ENCODE results near the gene ATP2A3.
A peak's percentile ranks its signal among the peaks of the same experiment; 100 is the strongest.

Gene ATP2A3

GRCh38 chr17:3926860-3927627 lies 37.2 kb downstream of the ATP2A3 start:
- no peak for DNase-seq (ENCODE audit: low spot score)

GRCh38 chr17:3925684-3926485 lies 38.4 kb downstream of the ATP2A3 start:
- no peak for DNase-seq (ENCODE audit: low spot score)

- no peak for DNase-seq (ENCODE audit: low spot score)
Observed at GRCh38 chr17:3924512-3925350, 39.5 kb downstream of the ATP2A3 start.

DNA sequence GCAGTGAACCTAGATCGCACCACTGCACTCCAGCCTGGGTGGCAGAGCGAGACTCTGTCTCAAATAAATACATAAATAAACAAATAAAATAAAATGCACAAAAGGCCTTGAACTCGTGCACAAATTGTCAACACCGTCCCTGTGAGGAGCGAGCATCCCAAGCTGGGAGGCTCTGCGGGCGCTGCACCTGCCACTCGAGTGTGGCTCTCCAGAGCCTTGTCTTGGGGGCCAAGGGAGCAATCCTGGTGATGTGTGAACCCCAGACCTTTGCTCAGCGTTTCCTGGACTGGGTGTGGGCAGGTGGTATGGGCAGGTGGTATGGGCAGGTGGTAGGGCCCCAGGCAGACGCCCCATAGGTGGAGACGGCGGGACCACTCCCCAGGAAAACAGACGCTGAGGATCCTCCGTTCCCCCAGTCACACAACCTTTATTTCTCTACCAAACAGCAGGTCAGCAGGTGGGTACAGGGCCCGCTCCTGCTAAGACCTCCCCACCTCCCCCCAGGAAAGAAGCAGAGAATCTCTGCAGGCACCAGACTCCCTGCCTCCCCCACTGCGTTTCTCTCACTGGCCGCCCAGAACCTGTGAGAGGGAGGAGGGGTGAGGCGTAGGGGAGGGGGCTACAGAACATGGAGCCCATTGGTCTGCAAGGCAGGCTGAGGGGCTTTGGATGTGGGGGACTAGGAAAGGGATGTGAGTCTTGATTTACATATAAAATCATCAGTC lies 40.6 kb downstream of the ATP2A3 start:
- no peak for DNase-seq (ENCODE audit: low spot score)

DNA sequence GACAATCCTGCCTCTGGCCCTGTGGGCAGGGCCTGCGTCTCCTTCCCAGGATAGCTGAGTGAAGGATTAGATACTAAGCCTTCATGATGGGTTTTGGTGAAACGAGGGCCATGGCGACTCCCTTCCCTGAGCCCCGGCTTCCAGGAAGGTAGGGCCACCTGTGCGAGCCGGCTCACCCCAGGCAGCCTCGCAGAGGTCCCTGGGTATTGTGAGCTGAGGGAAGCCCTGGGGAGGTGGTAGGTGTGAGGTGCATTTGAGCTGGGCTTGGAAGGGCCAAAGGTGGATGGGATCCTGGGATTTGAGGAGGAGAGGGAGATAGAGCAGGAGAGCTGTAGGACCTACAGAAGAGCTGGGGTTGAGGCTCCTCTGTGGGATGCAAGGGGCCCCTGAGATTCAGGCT lies 41.5 kb downstream of the ATP2A3 start:
- no peak for DNase-seq (ENCODE audit: low spot score)

DNA sequence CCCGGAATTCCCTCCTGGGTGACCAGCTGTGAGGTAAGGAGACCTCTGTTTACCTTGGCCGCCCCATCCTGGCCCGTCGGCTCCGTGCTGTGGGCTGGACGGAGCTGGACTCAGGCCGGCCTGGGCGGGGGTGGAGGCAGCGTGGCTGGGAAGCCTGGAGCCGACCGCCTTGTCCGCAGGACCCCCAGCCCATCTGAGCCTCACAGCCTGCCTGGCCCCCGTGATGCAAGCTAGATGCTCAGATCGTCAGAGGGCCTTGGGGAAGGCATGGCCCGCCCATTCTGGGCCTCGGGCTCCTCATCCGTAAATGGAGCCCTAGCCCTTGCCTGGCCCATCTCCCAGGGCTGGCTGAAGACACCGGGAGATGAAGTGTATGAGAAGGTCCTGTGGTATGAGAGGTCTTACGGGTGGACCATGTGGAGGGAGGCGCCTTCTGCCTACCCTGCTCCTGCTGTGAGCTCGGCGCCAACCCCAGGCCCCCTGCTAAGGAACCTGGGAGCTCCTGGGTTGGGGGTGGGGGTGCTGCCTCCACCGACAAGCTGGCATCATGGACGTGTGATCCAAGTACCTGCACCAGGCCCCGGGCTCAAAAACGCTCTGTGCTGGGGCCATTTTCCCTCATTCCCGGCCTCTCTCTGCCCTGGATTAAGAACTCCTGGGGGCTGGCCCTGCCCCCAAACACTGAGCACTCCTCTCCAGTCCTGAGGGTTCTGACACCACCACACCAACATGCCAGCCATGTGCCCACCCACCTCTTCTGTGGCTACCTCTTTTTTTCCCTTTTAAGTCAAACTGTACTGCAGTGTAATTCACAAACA lies 42.5 kb downstream of the ATP2A3 start:
- DNase-seq (ENCODE audit: low spot score) = no peak

DNA sequence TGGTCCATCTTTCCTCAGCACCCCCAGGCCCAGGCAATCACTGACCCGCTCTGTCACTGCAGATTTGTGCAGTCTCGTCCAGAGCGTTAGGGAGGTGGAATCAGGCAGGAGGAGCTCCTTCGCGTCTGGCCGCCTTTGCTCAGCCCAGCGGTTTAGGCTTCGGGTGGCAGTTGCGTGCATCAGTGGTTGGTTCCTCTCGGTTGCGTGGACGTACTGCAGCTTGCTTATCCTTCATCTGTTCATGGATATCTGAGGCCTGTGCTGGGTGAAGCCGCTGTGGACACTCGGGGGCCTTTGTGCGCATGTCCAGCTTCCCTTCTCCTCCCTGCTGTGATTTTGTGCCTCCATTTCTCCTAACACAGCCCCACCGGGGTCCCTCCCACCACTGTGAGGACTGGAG lies 43.2 kb downstream of the ATP2A3 start:
- DNase-seq (ENCODE audit: low spot score) = no peak

DNA sequence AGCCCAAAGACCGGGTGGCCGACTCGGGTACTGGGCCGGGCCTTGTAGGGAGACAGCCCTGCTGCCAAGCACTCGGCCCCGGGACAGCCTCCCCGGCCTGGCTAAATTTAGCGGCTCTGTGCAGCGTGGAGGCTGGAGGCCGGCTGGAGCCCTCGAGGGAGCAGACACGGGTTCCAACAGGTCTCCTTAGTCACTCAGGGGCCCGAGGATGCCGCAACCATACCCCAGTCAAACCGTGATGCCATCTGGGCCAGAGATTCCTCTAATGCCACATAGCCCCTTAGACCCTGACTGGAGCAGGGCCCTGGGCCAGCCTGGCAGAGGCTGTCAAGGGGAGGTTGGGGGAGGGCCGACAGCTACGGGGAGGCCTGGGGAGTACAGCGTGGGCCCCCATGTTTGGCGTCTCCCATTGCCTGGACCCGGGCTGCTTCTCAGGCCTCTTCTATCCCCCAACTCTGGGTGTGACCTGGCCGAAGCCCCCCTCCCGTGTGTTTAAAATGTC lies 45.1 kb downstream of the ATP2A3 start:
- no peak for DNase-seq (ENCODE audit: low spot score)

DNA sequence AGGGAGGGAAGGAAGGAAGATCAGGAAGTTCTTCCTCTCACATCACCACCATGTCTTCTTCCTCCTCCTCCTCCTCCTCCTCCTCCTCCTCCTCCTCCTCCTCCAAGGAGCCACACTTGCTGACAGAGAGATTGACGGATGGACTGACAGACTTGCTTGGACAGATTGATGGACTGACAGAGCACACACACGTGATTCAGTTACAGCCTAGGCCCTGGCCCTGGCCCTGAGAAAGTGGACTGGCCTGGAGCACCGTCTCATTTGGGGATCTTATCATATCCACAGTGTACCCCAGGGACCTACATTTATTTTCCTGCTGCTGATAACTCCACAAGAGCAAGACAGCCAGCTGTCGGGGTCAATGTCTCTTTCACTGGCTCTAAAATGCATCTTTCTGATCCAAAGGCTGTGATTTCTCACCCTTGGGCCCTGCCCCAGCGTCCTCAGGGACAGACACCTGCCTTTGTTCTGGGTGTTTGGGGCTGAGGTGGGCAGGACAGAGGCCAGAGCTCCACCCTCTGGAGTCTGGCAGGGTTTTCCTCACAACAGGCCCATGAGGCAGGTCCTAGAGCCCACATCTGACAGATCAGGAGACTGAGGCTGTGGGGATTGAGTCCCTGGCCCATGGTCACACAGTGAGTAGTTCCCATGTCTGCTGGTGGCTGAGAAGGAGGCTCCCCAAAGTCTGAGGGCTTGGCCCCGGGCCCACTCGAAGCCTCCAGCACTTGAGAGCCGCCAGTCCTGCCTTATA lies 45.7 kb downstream of the ATP2A3 start:
- no peak for DNase-seq (ENCODE audit: low spot score)

GRCh38 chr17:3917391-3917931 lies 46.8 kb downstream of the ATP2A3 start:
- no peak for DNase-seq (ENCODE audit: low spot score)

- no peak for DNase-seq (ENCODE audit: low spot score)
Observed at GRCh38 chr17:3916825-3917224, 47.4 kb downstream of the ATP2A3 start.

DNA sequence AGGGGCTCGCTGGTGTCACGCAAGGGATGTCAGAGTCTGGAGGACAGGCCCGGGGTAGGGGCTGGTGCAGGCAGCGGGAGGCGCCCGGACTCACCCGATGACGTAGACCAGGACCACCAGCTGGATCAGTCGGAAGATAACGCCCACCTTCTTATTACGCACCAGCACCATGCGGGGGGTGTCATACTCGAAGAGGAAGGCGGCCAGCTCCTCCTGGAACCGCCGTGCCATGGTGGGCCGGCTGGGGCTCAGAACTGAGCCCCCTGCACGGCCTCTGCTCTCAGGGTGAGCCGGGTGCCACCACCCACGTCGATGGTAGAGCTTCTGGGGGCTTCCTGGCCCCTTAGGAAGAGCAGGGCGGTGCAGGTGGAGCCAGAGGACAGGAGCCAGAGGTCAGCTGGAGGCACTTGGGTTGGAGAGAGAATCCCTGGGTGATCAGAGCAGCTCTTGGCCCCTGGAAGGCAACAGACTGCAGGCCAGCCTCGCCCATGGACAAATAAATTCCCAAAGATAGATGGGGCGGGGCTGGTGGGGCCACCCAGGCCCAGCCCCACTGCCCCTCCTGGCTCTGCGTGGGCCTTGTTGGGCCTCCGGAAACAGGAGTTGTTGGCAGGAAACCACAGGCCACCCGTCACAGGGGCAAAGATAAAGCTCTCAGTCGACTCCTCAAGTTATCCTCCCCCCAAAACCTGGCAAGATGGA lies 48.1 kb downstream of the ATP2A3 start, which contains the start of gene P2RX1:
TSS of gene P2RX1 (minus strand) at position 471 of the 702 bp plus-strand sequence. CDS start at position 231, 240 bp downstream.
- DNase-seq (ENCODE audit: low spot score) = peak; percentile 13

DNA sequence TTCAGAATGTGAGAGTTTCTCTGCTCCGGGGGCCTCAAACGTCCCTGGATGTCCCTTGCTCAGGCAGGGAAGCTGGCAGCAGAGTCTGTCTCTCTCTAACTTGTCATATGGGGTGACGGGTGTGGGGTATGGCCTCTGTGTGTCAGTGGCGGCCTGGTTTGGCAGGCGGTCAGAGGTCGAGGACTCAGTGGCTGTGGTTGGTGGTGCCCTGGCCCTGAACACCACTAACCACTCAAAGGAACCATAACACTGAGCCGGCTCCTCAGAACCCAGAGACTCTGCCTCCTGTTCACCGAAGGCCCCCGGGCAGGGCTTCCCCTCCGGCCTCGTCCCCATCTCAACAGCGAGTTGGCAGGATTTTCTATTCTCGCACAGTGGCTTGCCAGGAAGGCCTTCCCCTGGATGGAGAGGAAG lies 48.6 kb downstream of the ATP2A3 start:
- no peak for DNase-seq (ENCODE audit: low spot score)

GRCh38 chr17:3914312-3914670 lies 49.9 kb downstream of the ATP2A3 start:
- DNase-seq (ENCODE audit: low spot score) = no peak

DNA sequence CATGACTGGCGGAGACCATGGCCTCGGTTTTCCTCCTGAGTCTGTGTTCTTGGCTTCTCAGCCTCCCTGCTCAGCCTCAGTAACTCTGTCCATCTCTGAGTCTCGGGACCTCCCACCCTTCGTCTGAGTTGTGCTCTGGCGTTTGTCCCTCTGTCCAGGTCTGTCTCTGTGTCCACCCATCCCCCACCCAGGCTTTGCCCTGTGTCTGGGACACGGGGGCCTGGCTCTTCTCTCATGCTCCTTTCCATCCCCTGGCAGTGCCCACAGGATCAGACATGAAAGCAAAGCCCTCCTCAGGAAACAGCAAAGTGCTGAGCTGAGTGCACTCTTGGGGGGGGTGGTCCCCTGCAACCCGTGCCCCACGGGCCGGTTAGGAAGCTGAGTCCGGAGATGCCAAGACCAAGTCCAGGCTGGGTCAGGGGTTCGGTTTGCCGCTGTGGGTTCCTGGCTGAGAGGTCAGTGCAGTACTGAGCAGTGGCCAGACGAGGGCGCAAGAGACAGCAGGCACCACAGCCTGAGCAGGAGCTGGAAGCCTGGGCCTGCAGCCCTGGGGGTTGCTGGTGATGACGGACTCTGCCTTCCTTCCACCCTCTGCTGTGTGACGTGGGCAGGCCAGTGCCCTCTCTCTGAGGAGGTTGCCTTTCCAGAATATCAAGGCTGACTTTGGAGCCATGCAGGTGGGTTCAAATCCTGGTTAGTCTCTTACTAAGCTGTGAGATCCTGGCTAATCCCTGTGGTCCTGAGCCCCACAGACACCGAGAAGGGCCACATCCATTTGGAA lies 50.5 kb downstream of the ATP2A3 start:
- DNase-seq (ENCODE audit: low spot score) = peak; percentile 77

DNA sequence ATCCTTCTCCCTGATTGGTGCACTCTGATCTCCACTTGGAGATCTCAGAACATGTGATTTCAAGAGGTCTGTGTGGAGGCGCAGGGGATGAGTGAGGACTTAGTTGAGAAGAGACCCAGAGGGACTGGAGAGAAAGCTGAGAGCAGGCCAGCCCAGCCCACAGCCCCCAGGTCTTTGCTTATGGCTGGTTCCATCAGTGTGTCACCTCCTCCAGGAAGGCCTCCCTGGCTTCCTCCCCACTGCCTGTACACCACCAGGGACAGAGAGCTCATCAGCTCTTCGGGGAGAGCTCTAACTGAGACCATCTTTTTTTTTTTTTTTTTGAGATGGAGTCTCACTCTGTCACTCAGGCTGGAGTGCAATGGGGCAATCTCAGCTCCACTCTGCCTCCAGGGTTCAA lies 51.4 kb downstream of the ATP2A3 start:
- DNase-seq (ENCODE audit: low spot score) = no peak

DNA sequence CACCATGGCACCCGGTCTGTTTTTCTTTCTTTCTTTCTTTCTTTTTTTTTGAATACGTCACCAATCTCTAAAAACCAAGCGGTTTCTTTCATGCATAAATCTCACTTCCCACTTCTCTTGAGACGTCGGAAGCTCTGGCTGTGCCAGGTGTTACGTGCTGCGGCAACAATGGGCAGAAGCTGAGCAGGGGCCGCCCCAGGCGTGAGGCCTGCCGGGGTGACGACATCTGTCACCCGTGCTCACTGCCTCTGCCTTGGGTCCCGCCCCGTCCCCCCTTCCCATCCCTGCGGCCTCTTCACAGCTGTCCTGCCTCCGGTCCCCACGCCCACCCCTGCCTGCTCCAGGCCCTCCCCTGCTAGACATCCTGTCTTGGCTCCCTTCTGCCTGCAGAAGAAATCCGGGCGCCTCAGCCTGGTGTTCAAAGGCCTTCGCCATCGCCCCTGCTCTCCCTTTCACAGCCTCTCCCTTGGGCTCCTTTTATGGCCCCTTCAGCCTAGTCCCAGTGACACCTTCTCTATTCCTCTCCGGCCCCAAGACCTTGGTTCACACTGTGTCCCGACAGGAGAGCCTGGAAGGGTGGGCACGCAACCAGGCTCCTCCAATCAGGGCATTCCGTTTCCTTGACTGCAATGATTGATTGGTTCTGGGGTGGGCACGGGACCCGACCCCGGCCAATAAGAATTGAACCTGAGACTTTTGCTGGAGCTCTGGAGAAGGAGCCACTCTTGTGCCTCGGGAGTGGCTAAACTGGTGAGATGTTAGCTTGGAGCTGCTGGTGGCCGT lies 52.8 kb downstream of the ATP2A3 start:
- DNase-seq (ENCODE audit: low spot score) = peak; percentile 48

Data from CD4-positive, alpha-beta T cell treated with Interleukin-2 at 100 ng/mL for 4 hours (primary cell).